Measurements from ENCODE around the gene VMA21. TPM values are rescaled to one million over a fixed set of nuclear protein-coding genes. Genes with fewer than 3 reads are reported as not detected.

VMA21 gene, protein sequence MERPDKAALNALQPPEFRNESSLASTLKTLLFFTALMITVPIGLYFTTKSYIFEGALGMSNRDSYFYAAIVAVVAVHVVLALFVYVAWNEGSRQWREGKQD
- total RNA-seq = 39.3 and 40.1 TPM in 2 replicates
- 31.7 and 36.6 TPM in 2 replicates for polyA plus RNA-seq
- polyA plus RNA-seq (2012) = 14.0 and 15.1 TPM in 2 replicates
- 10.2 and 23.2 TPM in 2 replicates for polyA minus RNA-seq (ENCODE audit: low replicate concordance)

DNA sequence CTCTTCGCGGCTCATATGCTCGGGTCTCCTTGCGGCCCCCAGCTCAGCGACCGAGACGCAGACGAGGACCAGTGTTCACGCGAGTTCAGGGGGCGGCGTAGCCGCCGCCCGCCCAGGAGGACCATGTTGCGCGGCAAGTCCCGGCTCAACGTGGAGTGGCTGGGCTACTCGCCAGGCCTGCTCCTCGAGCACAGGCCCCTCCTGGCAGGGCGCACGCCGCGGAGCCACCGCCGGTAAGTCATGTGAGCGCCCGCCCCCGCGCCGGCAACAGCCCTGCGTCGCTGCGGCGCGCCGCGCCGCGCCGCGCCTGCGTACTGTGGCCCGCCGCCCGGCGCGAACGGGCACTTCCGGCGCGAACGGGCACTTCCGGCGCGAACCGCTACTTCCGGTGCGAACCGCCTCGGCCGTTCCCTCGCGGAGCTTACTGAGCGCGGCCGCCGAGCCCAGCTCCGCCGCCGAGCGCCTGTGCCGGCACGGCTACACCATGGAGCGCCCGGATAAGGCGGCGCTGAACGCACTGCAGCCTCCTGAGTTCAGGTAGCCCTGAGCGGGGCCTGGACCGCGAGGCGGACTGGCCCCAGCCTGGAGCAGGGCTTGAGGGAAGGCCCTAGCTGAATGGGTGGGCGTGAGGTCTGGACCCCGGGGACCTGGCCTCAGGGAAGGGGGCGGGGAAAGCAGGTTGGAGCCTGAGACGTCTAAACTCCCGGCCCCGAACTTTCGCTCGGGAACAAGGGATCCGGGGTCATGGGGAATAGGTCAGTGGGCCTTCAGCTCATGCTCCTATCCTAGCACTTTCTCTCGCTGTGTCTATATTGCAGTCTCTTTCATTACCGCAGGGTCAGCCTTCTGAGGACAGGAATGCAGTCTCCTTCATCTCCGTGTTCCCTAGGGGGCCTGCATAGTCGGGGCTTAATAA is at the start of gene VMA21:
Gene VMA21, plus strand, starts transcription at position 382 of the 916 bp plus-strand sequence. Its CDS starts 103 bp downstream, at position 485.
- no peaks in the 10 kb centered on the region for H3K9me3 ChIP-seq (ENCODE audit: control insufficient read depth, insufficient read depth, low read depth, low read length)
- no peaks in the 10 kb centered on the region for H3K27me3 ChIP-seq (ENCODE audit: control insufficient read depth, insufficient read depth, low read length)
- H3K79me2 ChIP-seq (ENCODE audit: control insufficient read depth, insufficient read depth, low read length) = peaks cover 49% of the 10 kb centered on the region
- H3K4me2 ChIP-seq (ENCODE audit: extremely low read depth, insufficient read depth, low read length) = peak within 1 kb of the TSS; percentile 72
- H3K9ac ChIP-seq (ENCODE audit: insufficient read depth, low read length) = peak within 1 kb of the TSS; percentile 90
- H3K27ac ChIP-seq (ENCODE audit: insufficient read depth, low read length) = peak within 1 kb of the TSS; percentile 85
- peak within 1 kb of the TSS; percentile 2 for H2AFZ ChIP-seq (ENCODE audit: low read length)
- H3K36me3 ChIP-seq (ENCODE audit: control insufficient read depth, insufficient read depth, low read length) = no peaks in the 10 kb centered on the region
- TF ChIP-seq EZH2 (IDR thresholded peaks at IDR 0.05; ENCODE audit: low read length, missing control alignments) = no peak
- TF ChIP-seq, protein P1, sequence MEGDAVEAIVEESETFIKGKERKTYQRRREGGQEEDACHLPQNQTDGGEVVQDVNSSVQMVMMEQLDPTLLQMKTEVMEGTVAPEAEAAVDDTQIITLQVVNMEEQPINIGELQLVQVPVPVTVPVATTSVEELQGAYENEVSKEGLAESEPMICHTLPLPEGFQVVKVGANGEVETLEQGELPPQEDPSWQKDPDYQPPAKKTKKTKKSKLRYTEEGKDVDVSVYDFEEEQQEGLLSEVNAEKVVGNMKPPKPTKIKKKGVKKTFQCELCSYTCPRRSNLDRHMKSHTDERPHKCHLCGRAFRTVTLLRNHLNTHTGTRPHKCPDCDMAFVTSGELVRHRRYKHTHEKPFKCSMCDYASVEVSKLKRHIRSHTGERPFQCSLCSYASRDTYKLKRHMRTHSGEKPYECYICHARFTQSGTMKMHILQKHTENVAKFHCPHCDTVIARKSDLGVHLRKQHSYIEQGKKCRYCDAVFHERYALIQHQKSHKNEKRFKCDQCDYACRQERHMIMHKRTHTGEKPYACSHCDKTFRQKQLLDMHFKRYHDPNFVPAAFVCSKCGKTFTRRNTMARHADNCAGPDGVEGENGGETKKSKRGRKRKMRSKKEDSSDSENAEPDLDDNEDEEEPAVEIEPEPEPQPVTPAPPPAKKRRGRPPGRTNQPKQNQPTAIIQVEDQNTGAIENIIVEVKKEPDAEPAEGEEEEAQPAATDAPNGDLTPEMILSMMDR (conservative IDR thresholded peaks at IDR 0.05 in 1 of 2, IDR thresholded peaks at IDR 0.05 in 1 of 2; ENCODE audit: low read depth in 1 of 2, low read length in 2 of 2) = no peak
- H4K20me1 ChIP-seq (ENCODE audit: control insufficient read depth, extremely low read depth, insufficient read depth, low read length) = no peaks in the 10 kb centered on the region
- peaks cover 3% of the 10 kb centered on the region for H3K4me1 ChIP-seq (ENCODE audit: control insufficient read depth, extremely low read depth, insufficient read depth, low read length)
- peak; percentile 87 for DNase-seq (ENCODE audit: low read depth in 2 of 2)
- peak within 1 kb of the TSS; percentile 48 to 97 (median 80) for H3K4me3 ChIP-seq (replicated peaks in 1 of 4; ENCODE audit: control extremely low read depth in 1 of 4, insufficient read depth in 1 of 4, low read depth in 3 of 4, low read length in 4 of 4)

DNA sequence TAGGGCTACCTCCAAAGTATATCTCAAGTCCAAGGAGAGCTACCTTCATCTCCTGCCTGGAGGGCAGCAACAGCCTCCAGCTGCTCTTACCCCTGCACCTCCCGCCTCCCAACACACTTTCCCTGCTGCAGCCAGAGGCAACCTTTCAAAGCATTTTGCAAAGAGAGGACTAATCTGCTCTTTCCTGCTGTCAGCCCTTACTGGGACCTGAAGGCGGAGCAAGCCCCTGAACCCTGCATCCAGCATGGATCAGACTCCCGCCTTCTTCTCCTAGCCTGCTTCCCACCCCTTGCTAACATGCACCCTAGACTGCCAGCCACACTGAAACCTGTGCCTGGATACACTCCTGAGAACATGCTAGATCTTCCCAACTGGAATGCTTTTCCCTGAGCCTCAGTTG is 37.7 kb upstream of the VMA21 start:
- no peaks in the 10 kb centered on the region for H3K79me2 ChIP-seq (ENCODE audit: control insufficient read depth, insufficient read depth, low read length)
- no peak overlapping the region for H2AFZ ChIP-seq (ENCODE audit: low read length)
- no peaks in the 10 kb centered on the region for H3K27me3 ChIP-seq (ENCODE audit: control insufficient read depth, insufficient read depth, low read length)
- DNase-seq (ENCODE audit: low read depth in 2 of 2) = no peak
- no peaks in the 10 kb centered on the region for H3K36me3 ChIP-seq (ENCODE audit: control insufficient read depth, insufficient read depth, low read length)
- no peak overlapping the region for H3K27ac ChIP-seq (ENCODE audit: insufficient read depth, low read length)
- no peak overlapping the region for H3K4me3 ChIP-seq (replicated peaks in 1 of 4; ENCODE audit: control extremely low read depth in 1 of 4, insufficient read depth in 1 of 4, low read depth in 3 of 4, low read length in 4 of 4)
- TF ChIP-seq, protein P1 (conservative IDR thresholded peaks at IDR 0.05 in 1 of 2, IDR thresholded peaks at IDR 0.05 in 1 of 2; ENCODE audit: low read depth in 1 of 2, low read length in 2 of 2) = no peak
- no peak for TF ChIP-seq EZH2 (IDR thresholded peaks at IDR 0.05; ENCODE audit: low read length, missing control alignments)
- H3K4me1 ChIP-seq (ENCODE audit: control insufficient read depth, extremely low read depth, insufficient read depth, low read length) = no peaks in the 10 kb centered on the region
- H3K4me2 ChIP-seq (ENCODE audit: extremely low read depth, insufficient read depth, low read length) = no peak overlapping the region
- no peaks in the 10 kb centered on the region for H4K20me1 ChIP-seq (ENCODE audit: control insufficient read depth, extremely low read depth, insufficient read depth, low read length)
- H3K9me3 ChIP-seq (ENCODE audit: control insufficient read depth, insufficient read depth, low read depth, low read length) = no peaks in the 10 kb centered on the region
- H3K9ac ChIP-seq (ENCODE audit: insufficient read depth, low read length) = no peak overlapping the region

All from fibroblast of lung (primary cell).